Peyer's patch (tissue), 4 donors: Measurements from ENCODE around the gene CDKN2AIPNL.

ENCODE experiments used
- CTCF ChIP-seq, 6 experiments: fragments of 450-650 bp in 4 of 6; fragments of 200-600 bp in 2 of 6; sonication (generic) in 1 of 6; IDR thresholded peaks; one replicate each; pipeline ENCODE4 v1.5.1; 2017 to 2019; ENCODE audit warnings: antibody characterized with exemption in 6 of 6, mild to moderate bottlenecking in 3 of 6, moderate library complexity in 1 of 6
- POLR2A ChIP-seq, 2 donors: fragments of 450-650 bp; IDR thresholded peaks; one replicate each; pipeline ENCODE4 v1.5.1; 2017; ENCODE audit warnings: antibody characterized with exemption in 2 of 2, mild to moderate bottlenecking in 2 of 2, moderate library complexity in 2 of 2

- TF ChIP-seq POLR2A (IDR thresholded peaks at IDR 0.05) (no peak), CTCF (IDR thresholded peaks at IDR 0.05) (no peak)
Measured at GRCh38 chr5:134420343-134420742, 8.7 kb upstream of the CDKN2AIPNL start.
